Activated gamma-delta T cell (primary cell): Measurements from ENCODE around the gene PAPPA2.
"Not testable (repeated sequence)": the region's sequence is repeated elsewhere in the genome, so short reads cannot be mapped to it uniquely, and the experiment has no call there.

Experiments used
- DNase-seq: peaks from one replicate; lab custom pipeline; 2025; lab: John Stamatoyannopoulos, UW

Gene PAPPA2

GRCh38 chr1:176551146-176551545, 88.2 kb downstream of the PAPPA2 start:
- no peak for DNase-seq

GRCh38 chr1:176552217-176552991, 89.4 kb downstream of the PAPPA2 start:
- DNase-seq = no peak

GRCh38 chr1:176552999-176553398, 90.0 kb downstream of the PAPPA2 start:
- no peak for DNase-seq

GRCh38 chr1:176556288-176556687, 93.3 kb downstream of the PAPPA2 start:
- no peak for DNase-seq

- no peak for DNase-seq
Measured at GRCh38 chr1:176557543-176558258, 94.7 kb downstream of the PAPPA2 start.

GRCh38 chr1:176558561-176558960, 95.6 kb downstream of the PAPPA2 start:
- no peak for DNase-seq

- no peak for DNase-seq
Measured at GRCh38 chr1:176559474-176559873, 96.5 kb downstream of the PAPPA2 start.

- no peak for DNase-seq
Measured at GRCh38 chr1:176559878-176560277, 96.9 kb downstream of the PAPPA2 start.

- DNase-seq = no peak
Measured at GRCh38 chr1:176560681-176561080, 97.7 kb downstream of the PAPPA2 start.

GRCh38 chr1:176561761-176562160, 98.8 kb downstream of the PAPPA2 start:
- not testable (repeated sequence) for DNase-seq

GRCh38 chr1:176566004-176566975, 103.3 kb downstream of the PAPPA2 start:
- no peak for DNase-seq

GRCh38 chr1:176567190-176567794, 104.3 kb downstream of the PAPPA2 start:
- no peak for DNase-seq

- no peak for DNase-seq
Measured at GRCh38 chr1:176568185-176568584, 105.2 kb downstream of the PAPPA2 start.

GRCh38 chr1:176574756-176575155, 111.8 kb downstream of the PAPPA2 start:
- no peak for DNase-seq

- no peak for DNase-seq
Measured at GRCh38 chr1:176575991-176576390, 113.0 kb downstream of the PAPPA2 start.

GRCh38 chr1:176576670-176577069, 113.7 kb downstream of the PAPPA2 start:
- no peak for DNase-seq

- DNase-seq = no peak
Measured at GRCh38 chr1:176577646-176578197, 114.7 kb downstream of the PAPPA2 start.

GRCh38 chr1:176579087-176579486, 116.1 kb downstream of the PAPPA2 start:
- DNase-seq = no peak

GRCh38 chr1:176595217-176595616, 132.2 kb downstream of the PAPPA2 start:
- no peak for DNase-seq

GRCh38 chr1:176601348-176601747, 138.4 kb downstream of the PAPPA2 start:
- DNase-seq = no peak

GRCh38 chr1:176602388-176603004, 139.5 kb downstream of the PAPPA2 start:
- DNase-seq = no peak
